Endometrial microvascular endothelial cells (primary cell): Measurements from ENCODE around the gene CTBP1. TPM values are rescaled to one million over a fixed set of nuclear protein-coding genes. Genes with fewer than 3 reads are reported as not detected.

Experiments used
- in situ Hi-C: cut with HindIII; loops from 2 replicates; pipeline ENCODE4 v1.10.0; 2017; ENCODE audit warnings: low sequenced_read_pairs, low pct_unique_long_range_greater_than_20kb; ENCODE audit errors: inconsistent ontology term
- total RNA-seq: library from RNA; depleted of rRNA; stranded (reverse); fragments of >200 nt; gene quantifications from one replicate; pipeline ENCODE4 v1.2.3, GENCODE V29; 2015; ENCODE audit errors: inconsistent ontology term

The CTBP1 gene
- total RNA-seq, 1 donor from 2014 or later: 237 TPM

GRCh38 chr4:1255151-1255550 is 6.2 kb upstream of the CTBP1 start:
- in situ Hi-C loops: no loop called here

DNA sequence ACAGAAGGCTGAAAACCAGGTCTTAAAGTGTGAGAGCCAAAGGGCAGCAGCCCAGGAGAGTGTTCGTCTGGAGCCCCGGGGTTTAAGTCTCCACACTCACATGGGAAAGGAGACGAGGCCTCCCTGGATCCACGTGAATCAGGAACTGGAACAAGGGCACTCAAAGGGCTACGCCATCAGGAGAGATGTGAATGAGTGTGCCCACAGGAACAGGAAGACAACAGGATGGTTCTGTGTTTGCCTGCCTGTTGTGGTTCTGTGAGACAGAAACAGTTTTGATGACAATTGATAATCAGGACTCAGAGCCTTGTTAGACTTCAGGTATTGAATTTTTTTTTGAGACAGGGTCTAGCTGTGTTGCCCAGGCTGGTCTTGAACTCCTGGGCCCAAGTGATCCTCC is 4.9 kb upstream of the CTBP1 start:
- in situ Hi-C loops: no loop called here

DNA sequence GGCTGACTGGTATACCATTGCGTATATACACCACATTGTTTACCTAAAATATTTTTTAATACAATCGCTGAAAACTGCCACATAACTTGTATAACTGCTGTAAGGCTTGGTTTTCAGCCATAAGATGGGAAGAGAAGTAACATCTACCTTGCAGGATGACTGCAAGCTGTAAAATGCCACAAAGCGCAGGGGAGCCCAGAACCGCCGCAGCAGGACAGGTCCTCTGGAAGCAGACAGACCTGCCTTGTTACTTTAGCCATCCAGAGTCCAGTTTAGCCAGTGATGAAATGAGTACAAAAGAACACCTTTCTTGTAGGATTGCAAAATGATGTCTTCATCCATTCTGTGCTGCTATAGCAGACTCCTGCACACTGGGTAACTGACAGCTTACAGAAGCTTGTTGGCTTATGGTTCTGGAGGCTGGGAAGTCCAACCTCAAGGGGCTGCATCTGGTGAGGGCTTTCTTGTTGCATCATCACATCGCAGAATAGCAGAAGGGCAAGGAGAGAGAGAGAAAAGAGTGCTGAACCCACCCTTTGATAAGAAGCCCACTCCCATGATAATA is 4.1 kb upstream of the CTBP1 start:
- in situ Hi-C loops: no loop called here

DNA sequence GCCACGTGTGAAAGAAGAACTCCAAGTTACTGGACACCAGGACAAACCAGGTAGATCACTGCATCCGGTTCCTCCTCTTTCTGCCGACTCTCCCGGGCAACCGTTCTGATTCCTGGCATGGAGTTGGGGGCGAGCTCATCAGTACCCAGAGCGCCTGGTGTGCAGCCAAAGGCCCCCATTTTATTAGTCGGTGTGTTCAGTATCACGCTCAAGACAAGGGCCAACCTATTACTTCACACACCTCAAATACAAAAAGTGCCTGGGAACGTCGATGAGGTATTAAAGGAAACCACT is 2.8 kb upstream of the CTBP1 start:
- in situ Hi-C loops: no loop called here

DNA sequence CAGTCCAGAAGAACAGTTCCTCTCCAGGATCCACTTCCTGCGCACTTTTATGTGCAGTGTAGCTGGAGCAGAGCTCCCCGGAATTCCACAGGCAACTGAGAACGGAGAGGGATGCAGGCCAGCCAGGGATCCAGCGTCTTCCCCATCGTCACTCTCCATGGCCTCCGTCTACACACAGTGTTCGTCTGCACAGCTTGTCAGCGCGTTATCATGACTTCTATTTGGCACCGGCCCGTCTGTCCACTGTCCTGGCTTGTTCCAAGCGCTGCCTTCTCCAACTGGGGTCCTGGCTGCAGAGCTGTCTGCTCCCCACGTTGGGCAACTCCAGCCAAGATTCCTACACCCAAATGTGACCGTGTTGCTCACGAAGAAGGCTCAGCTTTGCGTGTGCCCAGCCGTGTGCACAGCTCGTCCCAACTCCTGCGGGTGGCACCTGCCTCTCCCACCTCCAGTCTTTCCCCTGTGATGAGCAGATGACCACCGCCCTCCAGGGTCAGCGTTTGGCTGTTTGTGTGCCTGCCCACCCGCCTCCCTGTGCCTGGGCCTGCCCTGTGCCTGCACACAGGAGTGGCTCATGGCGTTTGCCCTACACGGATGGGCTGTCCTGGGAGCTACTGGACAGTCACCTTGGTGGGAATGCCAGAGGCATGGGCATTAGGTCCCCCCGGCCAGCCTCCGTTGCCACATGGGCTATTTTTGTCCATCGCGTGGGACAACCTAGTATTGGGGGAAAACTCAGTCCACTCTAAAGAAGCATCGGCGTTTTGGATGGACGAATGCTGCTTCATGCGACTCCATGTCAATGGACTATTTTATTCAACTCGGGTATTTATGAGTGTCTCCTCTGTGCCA is 2.2 kb upstream of the CTBP1 start:
- in situ Hi-C loops: no loop called here

DNA sequence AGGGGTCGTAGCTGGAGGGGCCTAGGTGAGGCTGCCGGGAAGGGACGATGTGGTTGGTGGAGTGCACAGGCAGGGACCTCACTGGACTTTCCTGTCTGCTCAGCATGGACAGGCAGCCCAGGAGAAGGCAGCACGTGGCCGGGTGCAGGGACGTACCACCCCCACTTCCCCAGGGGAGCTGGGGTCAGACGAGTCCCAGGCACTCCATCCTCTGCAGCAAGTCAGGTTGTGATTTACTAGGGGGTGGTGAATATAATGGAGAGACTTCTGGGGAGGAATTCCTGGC is 1.5 kb upstream of the CTBP1 start:
- in situ Hi-C loops: no loop called here

- in situ Hi-C loops: no loop called here
These were observed 999 bp upstream of the CTBP1 start for GRCh38 chr4:1249731-1250526.

DNA sequence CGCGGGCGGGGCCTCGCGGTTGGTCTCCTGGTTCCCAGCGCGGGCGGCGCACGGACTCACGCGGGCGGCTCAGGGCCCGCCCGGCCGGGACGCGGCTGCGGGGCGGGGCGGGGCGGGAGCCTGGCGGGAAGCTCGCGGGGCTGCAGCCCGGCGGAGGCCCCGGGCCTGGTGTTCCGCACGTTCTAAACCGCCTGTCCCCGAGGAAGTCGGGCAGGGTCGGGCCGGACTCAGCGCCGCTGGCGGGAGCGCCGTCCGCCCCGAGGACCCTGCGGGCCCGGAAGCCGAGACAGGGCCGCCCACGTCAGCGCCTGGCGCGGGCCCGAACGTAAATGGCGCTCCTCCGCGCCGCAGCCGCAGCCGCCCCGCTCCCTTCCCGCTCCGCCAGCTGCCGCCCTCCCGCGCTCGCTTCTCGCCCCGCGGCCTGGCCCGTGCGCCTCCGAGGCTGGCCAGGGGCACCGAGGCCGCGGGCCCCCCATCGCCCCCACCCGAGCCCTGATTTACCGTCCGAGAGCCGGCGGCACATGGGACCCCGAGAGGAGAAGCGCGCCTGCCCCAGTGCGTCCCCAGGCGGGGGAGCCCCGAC is 309 bp upstream of the CTBP1 start:
- in situ Hi-C loops: no loop called here

DNA sequence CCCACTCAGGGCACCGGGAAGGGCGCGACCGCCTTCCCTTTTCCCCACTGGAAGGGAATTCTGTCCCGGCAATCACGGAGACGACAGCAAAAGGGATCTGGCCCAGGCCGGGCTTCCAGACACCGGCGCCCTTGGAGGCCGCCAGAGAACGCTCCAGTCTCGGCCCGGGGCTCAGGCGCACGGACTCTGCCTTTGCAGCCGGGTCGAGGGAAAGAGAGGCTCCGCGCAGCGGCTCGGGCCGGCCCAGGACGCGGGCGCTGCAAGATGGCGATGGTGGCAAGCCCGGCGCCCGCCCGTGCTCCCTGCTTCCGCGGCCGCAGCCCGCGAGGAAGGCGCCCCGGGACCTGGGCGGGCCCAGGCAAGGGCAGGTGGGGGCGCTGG is 1.1 kb downstream of the CTBP1 start:
- in situ Hi-C loops: no loop called here

GRCh38 chr4:1246901-1247863 is 1.7 kb downstream of the CTBP1 start:
- in situ Hi-C loops: no loop called here

- in situ Hi-C loops: no loop called here
These were observed 2.6 kb downstream of the CTBP1 start for GRCh38 chr4:1246111-1246881.

- in situ Hi-C loops: no loop called here
These were observed 3.4 kb downstream of the CTBP1 start for GRCh38 chr4:1245481-1246051.

DNA sequence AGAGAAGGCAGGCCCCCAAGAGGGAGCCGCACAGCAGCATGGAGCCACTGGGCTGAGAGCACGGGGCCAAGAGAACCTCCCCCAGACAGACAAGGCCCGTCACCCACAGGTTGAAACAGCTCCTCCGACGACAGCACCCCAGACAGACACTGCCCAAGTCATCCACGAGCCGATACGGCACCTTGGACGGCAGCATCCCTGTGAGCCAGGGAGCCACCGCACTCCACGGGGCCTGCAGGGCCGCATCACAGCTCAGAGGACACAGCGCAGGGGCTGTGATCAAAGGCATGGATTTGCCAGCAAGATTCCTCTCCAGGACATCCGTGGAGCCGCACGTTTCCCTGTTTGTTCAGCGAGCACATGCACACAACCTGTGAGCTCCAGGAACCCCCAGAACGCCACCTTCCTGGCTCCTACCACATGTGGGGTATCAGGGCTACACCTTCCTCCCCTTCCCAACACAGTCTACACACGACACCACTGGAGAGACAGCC is 3.9 kb downstream of the CTBP1 start:
- in situ Hi-C loops: no loop called here

DNA sequence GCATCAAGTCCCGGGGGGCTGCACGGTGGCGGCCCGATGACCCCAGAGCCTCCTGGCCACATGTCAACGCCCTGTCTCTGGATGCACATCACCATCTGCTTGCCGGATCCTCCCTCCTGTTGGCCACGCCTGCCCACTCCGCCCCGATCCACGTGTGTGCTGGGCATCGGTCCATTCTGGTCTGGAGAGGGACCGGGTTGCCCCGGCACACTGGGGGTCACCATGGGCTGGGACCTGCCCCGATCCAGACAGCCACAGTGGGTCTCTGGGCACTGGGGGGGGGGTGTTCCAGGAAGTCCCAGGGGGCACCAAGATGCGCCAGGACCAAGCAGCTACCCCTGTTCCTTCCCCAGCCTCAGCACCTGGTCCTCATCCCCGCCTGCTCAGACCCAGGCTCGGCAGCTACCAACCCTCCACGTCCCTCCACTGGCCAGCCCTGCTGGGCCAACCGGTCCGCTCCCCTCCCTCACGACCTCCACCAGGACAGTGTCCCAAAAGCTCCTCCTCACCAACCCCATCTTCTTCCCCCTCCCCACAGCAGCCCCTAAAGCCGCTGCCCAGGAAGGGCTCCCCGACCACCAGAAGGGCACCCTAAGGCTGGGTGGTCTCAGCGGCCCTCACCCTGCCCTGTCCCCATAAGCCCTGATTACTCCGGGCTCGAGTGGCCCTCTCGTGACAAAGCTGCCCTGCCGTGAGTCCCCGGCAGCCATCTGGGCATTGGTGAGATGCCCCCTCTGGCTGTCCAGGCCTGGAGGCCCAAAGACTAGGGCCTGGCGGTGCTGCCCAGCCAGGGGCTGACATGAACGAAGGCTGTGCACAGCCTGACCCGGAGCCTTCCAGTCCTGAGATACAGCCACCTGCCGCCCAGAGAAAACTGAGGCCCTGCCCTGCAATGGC is 4.6 kb downstream of the CTBP1 start:
- in situ Hi-C loops: no loop called here

- in situ Hi-C loops: no loop called here
These were observed 5.4 kb downstream of the CTBP1 start for GRCh38 chr4:1243451-1244080.
